ENCODE measurements around the gene DCDC2.
"Not testable (repeated sequence)": the region's sequence is repeated elsewhere in the genome, so short reads cannot be mapped to it uniquely, and the experiment has no call there.

Gene DCDC2

DNA sequence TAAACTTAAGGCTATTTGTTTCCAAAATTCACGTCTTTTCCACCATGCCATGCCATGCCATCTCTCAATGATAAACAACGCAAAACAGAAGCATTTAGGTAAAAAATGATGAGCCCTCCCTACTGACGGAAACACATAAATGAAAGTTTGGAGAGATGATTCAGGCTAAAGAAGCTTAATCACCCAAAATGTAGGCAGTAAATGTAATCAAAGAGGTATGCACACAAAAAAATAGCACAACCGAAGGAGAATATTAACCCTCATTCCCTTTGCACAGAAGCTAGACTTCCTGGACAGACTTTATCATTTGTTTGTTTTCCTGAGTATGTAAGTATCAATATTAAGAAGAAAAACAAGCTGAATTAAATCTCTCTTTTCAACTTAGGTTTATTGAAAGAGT is 28.8 kb downstream of the DCDC2 start:
- no peak for DNase-seq (ENCODE audit: extremely low read depth in 1 of 2, low read depth in 1 of 2)

DNA sequence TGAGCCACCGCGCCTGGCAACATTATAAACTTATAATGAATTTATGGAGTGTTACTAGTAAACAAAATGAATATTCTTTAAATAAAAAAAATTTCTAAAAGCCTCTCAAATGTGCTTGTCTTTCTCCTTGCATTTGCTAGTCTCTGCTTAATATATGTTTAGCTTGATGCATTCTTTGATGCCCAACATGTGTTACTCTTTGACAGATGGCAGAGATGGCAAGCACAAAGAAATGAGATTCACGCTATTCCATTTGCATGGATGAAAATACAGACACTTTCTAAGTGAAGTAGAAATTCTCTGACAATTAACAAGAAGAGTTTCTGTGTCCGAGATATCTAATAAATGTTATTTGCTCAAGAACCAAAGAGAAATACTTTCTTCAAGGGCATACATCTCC is 30.1 kb downstream of the DCDC2 start:
- no peak for DNase-seq (ENCODE audit: extremely low read depth in 1 of 2, low read depth in 1 of 2)

DNA sequence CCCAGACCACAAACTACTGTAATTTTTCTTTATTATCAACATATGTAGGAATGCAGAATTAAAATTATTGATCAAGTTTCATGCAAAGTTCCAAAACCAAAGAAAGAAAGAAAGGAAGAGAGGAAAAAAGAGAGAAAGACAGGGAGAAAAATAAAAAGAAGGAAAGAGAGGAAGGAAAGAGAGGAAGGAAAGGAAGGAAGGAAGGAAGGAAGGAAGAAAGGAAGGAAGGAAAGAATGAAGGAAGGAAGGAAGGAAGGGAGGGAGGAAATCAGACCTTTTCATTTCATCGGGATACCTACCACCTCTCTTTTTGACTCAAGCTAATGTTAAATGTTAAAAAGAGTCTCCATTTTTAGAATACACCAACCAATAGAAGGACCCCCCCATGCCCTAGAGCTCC is 31.9 kb downstream of the DCDC2 start:
- no peak for DNase-seq (ENCODE audit: extremely low read depth in 1 of 2, low read depth in 1 of 2)

DNA sequence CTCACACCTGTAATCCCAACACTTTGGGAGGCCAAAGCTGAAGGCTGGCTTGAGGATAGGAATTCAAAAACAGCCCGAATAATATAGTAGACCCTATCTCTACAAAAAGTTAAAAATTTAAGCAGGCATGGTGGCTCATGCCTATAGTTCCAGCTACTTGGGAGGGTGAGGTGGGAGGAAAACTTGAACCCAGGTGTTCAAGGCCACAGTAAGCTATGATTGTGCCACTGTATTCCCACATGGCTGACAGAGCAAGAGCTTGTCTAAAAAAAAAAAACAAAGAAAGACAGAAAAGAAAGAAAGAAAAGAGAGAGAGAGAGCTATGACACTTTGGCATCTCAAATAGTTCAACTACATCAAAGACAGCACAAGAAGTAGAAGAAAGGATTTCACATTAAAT is 33.2 kb downstream of the DCDC2 start:
- DNase-seq (ENCODE audit: extremely low read depth in 1 of 2, low read depth in 1 of 2) = no peak

DNA sequence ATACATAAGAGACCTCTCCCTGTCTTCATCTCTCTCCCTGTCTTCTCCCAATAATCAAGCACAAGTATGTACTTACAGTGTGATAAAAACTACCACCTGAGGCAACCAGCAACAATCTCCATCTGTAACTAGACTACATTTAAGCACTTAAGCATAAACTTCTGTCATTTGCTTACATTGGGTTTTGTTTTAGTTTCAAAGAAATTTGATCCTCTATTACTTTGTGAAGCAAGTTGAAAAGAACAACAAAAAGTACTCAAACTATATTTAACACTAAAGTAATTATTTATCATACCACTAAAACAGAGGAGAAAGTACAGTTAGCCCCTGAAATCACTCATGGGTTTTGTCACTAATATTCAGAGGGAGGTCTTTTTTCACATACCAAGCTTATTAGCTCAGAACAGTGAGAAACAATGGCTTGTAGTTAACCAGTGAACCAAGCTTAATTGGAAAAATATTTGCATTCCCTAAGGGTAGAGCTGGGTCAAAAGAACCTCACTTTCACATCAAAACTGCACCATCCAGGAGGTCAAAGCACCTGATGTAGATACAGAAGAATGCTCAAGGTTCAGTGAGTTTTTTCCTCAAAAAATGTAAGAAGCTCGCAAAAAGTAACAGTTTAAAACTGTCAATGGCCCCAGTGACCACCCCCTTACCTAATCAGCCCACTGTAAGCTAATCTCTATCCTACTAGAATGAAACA is 34.1 kb downstream of the DCDC2 start:
- DNase-seq (ENCODE audit: extremely low read depth in 1 of 2, low read depth in 1 of 2) = no peak

DNA sequence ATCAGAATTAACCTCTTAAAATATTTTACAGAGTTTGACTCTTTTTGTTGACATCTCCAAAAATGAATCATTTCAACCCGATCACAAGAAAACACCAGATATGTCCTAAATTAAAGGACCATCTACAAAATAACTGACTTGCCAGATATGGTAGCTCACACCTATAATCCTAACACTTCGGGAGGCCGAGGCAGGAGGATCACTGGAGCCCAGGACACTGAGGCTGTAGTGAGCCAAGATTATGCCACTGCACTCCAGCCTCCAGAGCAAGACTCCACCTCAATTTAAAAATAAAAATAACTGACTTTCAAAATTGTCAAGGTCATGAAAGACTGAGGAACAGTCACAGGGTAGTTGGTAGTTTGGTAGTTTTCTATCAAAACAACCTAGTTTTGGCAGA is 34.9 kb downstream of the DCDC2 start:
- no peak for DNase-seq (ENCODE audit: extremely low read depth in 1 of 2, low read depth in 1 of 2)

DNA sequence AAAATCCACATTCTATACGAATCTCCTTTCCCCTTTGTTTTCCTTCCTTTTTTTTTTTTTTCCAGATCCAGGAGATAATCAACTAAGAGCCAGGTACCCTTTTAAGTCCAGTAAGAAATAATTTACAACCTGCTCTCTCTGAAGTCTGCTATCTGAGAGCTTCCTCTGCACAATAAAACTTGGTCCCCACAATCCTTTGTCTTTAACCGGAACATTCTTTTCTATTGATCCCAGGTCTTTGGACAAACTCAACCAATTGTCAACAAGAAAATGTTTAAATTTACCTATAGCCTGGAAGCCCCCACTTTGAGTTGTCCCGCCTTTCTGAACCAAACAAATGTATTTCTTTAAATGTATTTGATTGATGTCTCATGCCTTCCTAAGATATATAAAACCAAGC is 35.4 kb downstream of the DCDC2 start:
- DNase-seq (ENCODE audit: extremely low read depth in 1 of 2, low read depth in 1 of 2) = not testable (repeated sequence)

DNA sequence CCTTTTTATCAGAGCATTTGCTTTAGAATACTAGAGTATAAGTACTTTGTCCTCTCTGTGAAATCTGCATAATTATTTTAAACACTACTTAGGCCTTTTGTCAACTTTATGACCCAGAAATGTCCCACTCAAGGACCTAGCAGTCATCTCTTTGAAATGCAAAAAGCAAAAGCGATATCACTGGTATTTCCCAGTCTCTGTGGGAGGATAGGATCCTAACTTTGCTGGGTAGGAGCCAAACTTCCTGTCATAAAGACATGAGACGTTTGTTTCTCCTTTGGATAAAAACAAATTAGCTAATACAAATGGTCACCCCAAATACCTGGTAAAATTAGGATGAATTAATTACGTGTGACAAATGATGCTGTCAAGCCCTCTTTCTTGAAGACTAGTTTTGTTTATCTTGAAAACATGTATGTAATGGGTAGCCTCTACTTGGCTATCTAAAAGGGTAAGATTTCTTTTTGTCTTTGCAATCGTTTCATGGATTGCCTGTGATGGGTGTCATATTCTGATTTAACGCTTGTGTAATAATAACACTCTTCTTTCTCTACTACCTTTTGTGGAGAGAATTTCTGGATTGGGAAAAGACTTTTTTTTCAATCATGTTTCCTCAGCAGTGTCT is 36.2 kb downstream of the DCDC2 start:
- DNase-seq (ENCODE audit: extremely low read depth in 1 of 2, low read depth in 1 of 2) = no peak

DNA sequence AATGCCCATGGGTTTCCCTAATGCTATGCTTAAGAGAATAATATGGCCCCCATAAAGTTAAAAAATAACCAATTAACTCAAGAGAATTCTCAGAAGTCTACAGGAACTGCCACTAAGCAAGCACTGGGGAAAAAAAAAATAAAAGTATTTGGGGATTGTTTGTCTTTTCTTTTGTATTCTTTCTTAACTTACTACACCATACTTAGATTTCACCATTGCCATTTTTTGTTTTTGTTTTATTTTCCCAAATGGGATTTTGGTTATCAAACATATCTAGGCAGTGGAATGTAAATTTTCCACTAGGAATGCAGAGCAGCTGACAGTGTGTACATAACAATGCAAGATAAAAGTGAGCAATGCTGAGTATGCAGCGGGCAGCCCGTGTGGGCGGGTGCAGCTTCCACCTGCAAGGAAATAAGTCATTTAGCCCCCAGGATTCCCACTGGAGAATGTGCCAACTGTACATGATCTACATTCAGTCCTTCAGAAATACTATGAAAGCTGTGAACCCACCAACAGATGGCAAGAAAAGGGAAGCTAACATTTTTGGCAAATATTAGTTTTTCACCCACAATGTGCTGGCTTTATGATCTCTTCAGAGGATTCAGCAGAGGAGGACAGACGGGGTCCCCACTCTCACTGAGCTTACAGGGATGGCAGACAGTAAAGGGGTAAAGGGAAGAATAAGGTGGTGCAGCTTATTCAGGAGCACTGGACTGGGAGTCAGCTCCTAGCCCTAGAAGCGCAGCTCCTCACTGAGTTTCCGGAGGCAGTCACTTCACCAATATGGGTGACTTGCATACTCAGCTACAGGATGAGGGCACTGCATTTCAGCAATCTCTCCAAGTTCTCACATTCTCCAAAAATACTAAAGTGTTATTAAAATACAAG is 44.4 kb downstream of the DCDC2 start:
- DNase-seq (ENCODE audit: extremely low read depth in 1 of 2, low read depth in 1 of 2) = no peak

DNA sequence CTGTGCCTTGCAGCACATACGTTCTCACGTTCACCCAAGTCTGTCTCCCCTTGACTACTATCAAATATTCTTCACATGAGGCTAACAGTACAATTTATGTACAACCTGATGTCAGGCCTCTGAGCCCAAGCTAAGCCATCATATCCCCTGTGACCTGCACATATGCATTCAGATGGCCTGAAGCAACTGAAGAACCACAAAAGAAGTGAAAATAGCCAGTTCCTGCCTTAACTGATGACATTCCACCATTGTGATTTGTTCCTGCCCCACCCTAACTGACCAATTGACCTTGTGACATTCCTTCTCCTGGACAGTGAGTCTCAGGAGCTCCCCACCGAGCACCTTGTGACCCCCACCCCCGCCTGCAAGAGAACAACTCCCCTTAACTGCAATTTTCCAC is 46.1 kb downstream of the DCDC2 start:
- not testable (repeated sequence) for DNase-seq (ENCODE audit: extremely low read depth in 1 of 2, low read depth in 1 of 2)

DNA sequence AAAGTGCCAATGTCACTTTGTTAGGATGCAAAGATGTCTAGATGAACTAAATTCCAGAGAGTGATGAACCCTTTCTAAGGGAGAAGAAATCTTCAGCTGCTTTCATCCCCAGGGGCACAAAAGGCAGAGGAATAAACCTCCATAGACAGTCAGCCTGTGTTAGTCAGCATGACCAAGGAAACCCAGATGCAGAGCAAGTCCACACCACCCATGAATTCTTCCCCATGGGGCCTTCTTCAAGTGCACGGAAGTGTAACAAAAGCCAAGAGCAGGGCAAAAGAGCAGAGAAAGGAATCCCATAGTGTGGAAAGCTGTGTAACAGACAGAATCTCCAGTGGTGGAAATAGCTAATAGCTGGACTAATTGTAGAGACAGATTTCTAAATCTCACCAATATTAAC is 50.0 kb downstream of the DCDC2 start:
- DNase-seq (ENCODE audit: extremely low read depth in 1 of 2, low read depth in 1 of 2) = no peak

DNA sequence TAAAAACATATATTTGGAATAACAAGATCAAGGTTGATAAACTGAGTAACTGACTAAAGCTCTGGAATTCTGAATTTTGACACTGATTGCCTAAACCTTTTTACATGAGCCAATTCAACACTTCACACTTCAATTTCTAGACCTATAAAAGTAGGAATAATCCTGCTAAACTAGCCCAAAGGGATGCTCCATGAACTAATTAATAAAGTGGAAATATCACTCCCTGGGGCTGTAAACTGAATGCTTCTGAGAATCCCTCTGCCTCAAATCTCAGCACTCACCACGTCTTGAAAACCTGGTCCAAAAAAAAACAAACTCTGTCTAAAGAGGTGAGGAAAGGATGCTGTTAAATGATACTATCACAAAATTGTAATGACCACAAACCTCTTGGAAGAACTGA is 50.9 kb downstream of the DCDC2 start:
- DNase-seq (ENCODE audit: extremely low read depth in 1 of 2, low read depth in 1 of 2) = no peak

DNA sequence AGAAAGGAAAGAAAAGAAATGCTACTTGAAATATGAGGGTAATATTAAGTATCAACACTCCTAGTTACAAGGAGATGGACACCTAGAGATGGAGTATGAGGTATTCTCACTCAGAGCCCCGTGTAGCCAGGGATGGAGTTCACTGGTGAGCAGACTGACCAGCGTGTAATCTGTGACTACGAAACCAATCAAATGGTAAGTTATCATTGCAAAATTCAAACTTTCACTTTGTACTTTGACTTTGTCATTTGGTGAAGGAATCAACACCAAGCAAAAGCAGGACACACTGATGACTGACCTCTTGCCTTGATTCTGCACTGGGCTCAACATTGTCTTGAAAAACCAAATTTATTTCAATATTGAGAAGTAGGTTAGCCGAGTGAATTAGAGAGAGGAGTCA is 51.8 kb downstream of the DCDC2 start:
- DNase-seq (ENCODE audit: extremely low read depth in 1 of 2, low read depth in 1 of 2) = no peak

DNA sequence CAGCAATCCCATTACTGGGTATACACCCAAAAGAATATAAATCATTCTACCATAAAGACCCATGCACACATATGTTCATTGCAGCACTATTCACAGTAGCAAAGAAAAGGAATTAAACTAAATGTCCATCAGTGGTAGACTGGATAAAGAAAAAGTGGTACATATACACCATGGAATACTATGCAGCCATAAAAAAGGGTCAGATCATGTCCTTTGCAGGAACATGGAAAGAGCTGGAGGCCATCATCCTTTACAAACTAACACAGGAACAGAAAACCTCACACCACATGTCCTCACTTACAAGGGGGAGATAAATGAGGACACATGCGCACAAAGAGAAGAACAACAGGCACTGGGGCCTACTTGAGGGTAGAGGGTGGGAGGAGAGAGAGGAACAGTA is 60.9 kb downstream of the DCDC2 start:
- DNase-seq (ENCODE audit: extremely low read depth in 1 of 2, low read depth in 1 of 2) = no peak

DNA sequence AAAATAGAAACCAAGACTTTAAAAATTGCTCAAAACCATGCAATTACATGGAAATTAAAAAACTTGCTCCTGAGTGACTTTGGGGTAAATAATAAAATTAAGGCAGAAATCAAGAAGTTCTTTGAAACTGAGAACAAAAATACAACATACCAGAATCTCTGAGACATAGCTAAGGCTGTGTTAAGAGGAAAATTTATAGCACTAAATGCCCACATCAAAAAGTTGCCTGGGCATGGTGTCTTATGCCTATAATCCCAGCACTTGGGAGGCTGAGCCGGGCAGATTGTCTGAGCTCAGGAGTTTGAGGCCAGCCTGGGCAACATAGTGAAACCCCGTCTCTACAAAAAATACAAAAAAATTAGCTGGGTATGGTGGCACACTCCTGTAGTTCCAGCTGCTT is 64.0 kb downstream of the DCDC2 start:
- DNase-seq (ENCODE audit: extremely low read depth in 1 of 2, low read depth in 1 of 2) = not testable (repeated sequence)

DNA sequence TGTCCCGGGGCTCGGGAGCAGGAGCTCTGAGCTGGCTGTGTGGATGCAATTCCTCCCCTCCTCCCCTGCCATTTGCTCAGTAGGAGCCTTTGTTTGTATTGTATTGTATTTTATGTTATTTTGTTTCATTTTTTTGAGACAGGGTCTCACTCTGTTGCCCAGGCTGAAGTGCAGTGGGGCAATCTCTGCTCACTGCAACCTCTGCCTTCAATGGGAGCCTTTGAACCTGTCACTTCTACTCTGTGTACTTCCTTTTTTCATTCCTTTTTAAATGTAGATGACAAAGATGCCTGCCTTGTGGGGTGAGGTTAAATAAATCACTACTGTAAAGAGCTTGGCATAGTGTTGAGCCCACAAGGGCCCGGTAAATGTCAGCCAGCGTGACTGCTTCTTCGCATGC is 70.6 kb downstream of the DCDC2 start:
- DNase-seq (ENCODE audit: extremely low read depth in 1 of 2, low read depth in 1 of 2) = no peak

DNA sequence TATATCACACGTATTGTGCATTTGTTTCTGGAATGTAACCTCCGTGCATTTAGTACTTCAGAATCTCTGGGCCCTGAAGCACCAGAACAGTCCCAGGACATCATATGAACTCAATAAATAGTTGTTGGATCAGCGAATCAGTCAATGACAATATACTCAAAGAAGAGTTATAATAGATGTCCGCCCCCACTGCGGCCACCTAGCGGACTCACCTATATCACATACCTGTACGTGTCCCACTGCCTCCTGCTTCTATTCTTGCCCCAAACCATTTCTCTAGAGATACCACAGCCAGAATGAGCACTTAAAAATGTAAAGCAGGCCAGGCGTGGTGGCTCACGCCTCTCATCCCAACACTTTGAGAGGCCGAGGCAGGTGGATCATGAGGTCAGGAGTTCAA is 73.9 kb downstream of the DCDC2 start:
- DNase-seq (ENCODE audit: extremely low read depth in 1 of 2, low read depth in 1 of 2) = no peak

DNA sequence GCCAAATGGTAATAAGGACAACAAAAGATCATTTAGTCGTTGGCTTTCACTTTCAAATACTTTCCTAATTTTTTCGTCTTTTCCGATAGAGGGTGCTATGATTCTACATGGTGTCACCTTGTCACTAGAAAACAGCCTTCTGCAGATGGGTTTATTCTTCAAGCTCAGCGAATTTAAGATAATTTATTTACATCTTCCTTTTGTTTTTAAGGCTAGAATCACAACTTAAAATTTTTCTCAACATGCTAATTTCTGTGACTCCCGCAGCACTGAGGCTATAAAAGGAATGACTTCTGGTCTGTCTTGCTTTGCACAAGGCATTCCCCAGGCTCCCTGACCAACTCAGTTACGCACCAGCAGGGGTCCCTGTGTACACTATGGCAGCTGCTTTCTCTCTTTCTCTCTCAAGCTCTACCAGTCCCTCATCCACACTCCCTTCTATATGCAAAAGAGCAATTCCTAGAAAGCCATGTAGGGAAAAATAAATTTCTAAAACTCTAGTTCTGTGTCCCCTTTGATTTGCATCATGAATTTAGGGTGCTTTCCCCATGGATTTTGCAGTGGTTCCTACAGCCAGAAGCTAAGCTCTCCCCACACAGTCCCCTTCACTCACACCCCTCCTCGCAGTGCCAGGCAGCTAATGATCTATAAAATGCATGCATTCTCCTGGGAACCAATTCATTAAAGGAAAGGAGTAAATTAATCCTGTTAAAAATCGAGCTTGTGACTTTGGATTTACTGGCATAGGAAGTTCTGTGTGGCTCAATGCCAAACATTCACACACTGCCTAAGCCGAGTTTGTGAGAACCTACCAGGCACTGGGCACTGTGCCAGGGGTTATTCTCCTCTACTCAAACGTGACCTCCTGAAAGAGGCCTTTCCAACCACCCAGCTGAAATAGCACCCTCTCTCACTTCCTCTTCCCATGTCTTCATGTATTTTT is 74.5 kb downstream of the DCDC2 start:
- DNase-seq (ENCODE audit: extremely low read depth in 1 of 2, low read depth in 1 of 2) = no peak

DNA sequence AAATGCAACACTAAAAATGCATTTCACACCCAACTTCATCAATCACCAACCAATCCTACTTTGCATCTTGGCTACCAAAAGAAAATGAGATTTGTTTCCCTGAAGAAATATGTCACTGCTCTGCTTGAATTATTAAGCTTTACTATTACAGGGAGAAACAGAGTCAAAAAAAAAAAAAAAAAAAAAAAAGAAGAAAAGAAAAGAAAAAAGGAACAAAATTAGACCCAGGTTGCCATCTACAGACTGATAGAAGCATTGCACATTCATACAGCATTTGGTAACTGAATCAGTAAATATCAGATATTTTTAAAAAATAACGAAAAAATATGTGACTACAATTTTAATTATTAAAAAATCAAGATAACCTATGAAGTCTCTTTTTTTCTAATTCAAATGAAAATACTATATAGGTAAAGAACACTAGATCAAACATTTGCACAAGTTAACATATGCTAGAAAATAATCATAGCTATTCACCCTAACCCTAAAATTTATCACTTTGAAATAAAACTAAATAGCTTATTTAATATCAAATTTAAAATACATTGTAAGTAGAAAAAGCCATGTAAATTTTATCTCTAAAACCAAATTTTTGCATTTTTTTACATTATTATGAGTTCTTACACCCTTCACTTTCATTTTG is 83.3 kb downstream of the DCDC2 start:
- no peak for DNase-seq (ENCODE audit: extremely low read depth in 1 of 2, low read depth in 1 of 2)

DNA sequence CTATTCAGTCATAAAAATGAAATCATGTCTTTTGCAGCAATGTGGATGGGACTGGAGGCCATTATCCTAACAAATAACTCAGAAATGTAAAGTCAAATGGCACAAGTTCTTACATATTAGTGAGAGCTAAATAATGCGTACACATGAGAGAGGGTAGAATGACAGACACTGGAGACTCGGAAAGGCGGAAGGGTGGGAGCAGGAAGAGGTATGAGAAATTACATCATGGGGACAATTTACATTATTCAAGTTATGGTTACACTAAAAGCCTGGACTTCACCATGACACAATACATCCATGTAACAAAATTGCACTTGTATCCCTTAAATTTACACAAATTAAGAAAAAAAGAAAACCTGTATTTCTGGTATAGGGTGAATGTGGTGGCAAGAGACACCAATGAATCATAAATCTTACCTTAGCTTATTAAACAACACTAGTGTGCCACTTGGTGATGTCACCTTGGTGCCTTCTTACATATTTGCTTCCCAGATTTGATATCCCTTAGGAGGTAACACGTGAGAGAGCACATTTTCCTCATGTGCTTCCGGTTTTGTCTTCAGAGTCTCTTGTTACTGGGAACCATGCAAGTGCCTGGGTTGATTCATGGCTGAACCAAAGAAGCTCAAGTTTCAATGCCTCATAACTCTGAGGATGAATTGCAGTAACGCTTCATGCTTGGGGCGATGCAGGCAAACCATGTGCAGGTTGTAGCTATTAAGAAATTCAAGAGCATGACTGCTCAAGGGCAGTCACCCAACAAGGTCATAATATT is 84.6 kb downstream of the DCDC2 start:
- no peak for DNase-seq (ENCODE audit: extremely low read depth in 1 of 2, low read depth in 1 of 2)
